Mesothelial cell of epicardium (in vitro differentiated cells): ENCODE results near the gene TMEM132C. TPM values are rescaled to one million over a fixed set of nuclear protein-coding genes. Genes with fewer than 3 reads are reported as not detected.
A peak's percentile ranks its signal among the peaks of the same experiment; 100 is the strongest.

Source experiments
- DNase-seq, 2 experiments: peaks; one replicate each; pipeline ENCODE4 v3.0.0; 2021; ENCODE audit warnings: low spot score in 2 of 2; ENCODE audit not compliant: unreplicated experiment in 2 of 2
- H3K27ac Mint-ChIP-seq: 2 replicates; pipeline ENCODE4 v1.8.0; 2021; ENCODE audit warnings: mixed read lengths
- H3K27me3 Mint-ChIP-seq: 2 replicates; pipeline ENCODE4 v1.8.0; 2021; ENCODE audit warnings: low read depth, mixed read lengths
- H3K36me3 Mint-ChIP-seq: 2 replicates; pipeline ENCODE4 v1.8.0; 2021; ENCODE audit warnings: mixed read lengths
- H3K4me1 Mint-ChIP-seq: 2 replicates; pipeline ENCODE4 v1.8.0; 2021; ENCODE audit warnings: mixed read lengths
- H3K4me3 Mint-ChIP-seq: 2 replicates; pipeline ENCODE4 v1.8.0; 2021; ENCODE audit warnings: mild to moderate bottlenecking, moderate library complexity, mixed read lengths
- H3K9me3 Mint-ChIP-seq: 2 replicates; pipeline ENCODE4 v1.8.0; 2021; ENCODE audit warnings: mixed read lengths
- CTCF ChIP-seq: fragments of 200-600 bp; sonication (generic); IDR thresholded peaks from one replicate; pipeline ENCODE4 v1.5.0; 2021; ENCODE audit warnings: antibody characterized with exemption; ENCODE audit not compliant: unreplicated experiment
- total RNA-seq: library from RNA; stranded (reverse); gene quantifications from 3 replicates; pipeline ENCODE4 v1.2.1, GENCODE V29; 2021

Gene TMEM132C
- total RNA-seq, 1 donor from 2014 or later, result 25.5 TPM

- peak in 1 of 2 experiments; percentile 56 for DNase-seq
- Mint-ChIP-seq H3K36me3 (no peaks in the 10 kb centered on the region), H3K4me3 (no peak overlapping the region), H3K27me3 (peaks cover 8% of the 10 kb centered on the region), H3K27ac (no peak overlapping the region), H3K9me3 (peaks cover 16% of the 10 kb centered on the region), H3K4me1 (peaks cover 6% of the 10 kb centered on the region)
- peak; percentile 77 for TF ChIP-seq CTCF
Observed at GRCh38 chr12:128644664-128645296, 377.8 kb downstream of the TMEM132C start.

- DNase-seq, result no peak
- Mint-ChIP-seq H3K4me3 (no peak overlapping the region), H3K27me3 (no peaks in the 10 kb centered on the region), H3K27ac (no peak overlapping the region), H3K36me3 (no peaks in the 10 kb centered on the region), H3K4me1 (no peaks in the 10 kb centered on the region), H3K9me3 (peaks cover 16% of the 10 kb centered on the region)
- no peak for TF ChIP-seq CTCF
Observed at GRCh38 chr12:128649902-128650301, 382.9 kb downstream of the TMEM132C start.

- Mint-ChIP-seq H3K27ac (no peak overlapping the region), H3K36me3 (no peaks in the 10 kb centered on the region), H3K4me3 (no peak overlapping the region), H3K27me3 (no peaks in the 10 kb centered on the region), H3K4me1 (no peaks in the 10 kb centered on the region), H3K9me3 (peaks cover 15% of the 10 kb centered on the region)
- no peak for DNase-seq
- no peak for TF ChIP-seq CTCF
Observed at GRCh38 chr12:128652136-128652751, 385.3 kb downstream of the TMEM132C start.

- TF ChIP-seq CTCF, result no peak
- no peak for DNase-seq
- Mint-ChIP-seq H3K36me3 (no peaks in the 10 kb centered on the region), H3K27ac (no peak overlapping the region), H3K9me3 (peaks cover 6% of the 10 kb centered on the region), H3K4me1 (no peaks in the 10 kb centered on the region), H3K27me3 (no peaks in the 10 kb centered on the region), H3K4me3 (no peak overlapping the region)
Observed at GRCh38 chr12:128654468-128654867, 387.5 kb downstream of the TMEM132C start.

- Mint-ChIP-seq H3K36me3 (no peaks in the 10 kb centered on the region), H3K9me3 (peaks cover 6% of the 10 kb centered on the region), H3K4me3 (no peak overlapping the region), H3K27ac (no peak overlapping the region), H3K27me3 (no peaks in the 10 kb centered on the region), H3K4me1 (peaks cover 19% of the 10 kb centered on the region)
- no peak for DNase-seq
- TF ChIP-seq CTCF, result no peak
Observed at GRCh38 chr12:128657378-128657777, 390.4 kb downstream of the TMEM132C start.
